ENCODE results near the gene DHRSX.
A peak's percentile ranks its signal among the peaks of the same experiment; 100 is the strongest.
"Not testable (repeated sequence)": the region's sequence is repeated elsewhere in the genome, so short reads cannot be mapped to it uniquely, and the experiment has no call there.

Gene DHRSX, protein sequence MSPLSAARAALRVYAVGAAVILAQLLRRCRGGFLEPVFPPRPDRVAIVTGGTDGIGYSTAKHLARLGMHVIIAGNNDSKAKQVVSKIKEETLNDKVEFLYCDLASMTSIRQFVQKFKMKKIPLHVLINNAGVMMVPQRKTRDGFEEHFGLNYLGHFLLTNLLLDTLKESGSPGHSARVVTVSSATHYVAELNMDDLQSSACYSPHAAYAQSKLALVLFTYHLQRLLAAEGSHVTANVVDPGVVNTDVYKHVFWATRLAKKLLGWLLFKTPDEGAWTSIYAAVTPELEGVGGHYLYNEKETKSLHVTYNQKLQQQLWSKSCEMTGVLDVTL

DNA sequence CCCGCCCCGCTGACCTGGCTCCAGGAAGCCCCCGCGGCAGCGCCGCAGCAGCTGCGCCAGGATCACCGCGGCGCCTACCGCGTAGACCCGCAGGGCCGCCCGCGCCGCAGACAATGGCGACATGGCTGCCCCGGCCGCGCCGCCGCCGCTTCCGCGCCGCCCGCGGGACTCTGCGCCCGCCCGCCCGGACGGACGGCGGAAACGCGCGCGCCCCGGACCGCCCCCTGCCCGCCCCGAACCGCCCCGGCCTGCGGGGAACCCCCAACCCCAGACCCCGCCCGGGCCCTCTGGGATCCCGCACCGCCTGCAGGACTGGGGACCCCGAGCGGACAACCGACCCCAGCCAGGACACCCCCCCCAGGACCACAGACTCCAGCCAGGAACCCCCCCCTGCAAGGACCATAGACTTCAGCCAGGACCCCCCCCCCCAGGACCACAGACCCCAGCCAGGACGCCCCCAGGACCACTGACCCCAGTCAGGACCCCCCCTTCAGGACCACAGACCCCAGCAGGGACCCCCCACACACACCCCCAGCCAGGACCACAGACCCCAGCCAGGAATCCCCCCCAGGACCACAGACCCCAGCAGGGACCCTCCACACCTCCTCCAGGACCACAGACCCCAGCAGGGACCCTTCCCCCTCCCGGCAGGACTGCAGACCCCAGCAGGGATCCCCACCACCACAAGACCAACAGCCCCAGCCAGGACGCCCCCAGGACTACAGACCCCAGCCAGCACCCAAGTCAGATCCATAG, at the start of gene DHRSX, which contains the start of gene ZBED1:
TSS of gene DHRSX (minus strand) at position 174 of the 756 bp plus-strand sequence. CDS start at position 123, 51 bp downstream.
TSS of gene ZBED1 (minus strand) at position 174 of the 756 bp plus-strand sequence. CDS start 10,257 bp downstream, outside the sequence.
- DNase-seq (ENCODE audit: low spot score) = peak; percentile 29
- FAIRE-seq = no peak

DNA sequence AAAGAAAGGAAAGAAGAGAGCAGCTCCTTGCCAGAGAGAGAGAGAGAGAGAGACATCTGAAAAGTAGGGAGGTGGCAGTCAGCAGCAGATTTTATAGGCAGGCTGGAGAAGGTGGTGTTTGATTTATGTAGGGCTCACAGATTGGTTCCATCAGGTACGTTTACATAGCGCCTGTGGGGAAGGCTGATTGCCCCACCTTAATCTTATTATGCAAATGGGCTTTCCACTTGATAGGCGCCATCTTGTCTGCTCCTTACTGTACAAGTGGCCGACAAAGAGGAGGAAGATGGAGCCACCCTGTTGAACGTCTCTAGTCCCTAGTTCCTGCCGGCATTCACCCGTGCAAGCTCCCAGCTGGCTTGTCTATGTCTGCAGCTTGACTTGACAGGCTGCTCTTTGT, 49.1 kb upstream of the DHRSX start:
- no peak for FAIRE-seq
- DNase-seq (ENCODE audit: low spot score) = no peak

DNA sequence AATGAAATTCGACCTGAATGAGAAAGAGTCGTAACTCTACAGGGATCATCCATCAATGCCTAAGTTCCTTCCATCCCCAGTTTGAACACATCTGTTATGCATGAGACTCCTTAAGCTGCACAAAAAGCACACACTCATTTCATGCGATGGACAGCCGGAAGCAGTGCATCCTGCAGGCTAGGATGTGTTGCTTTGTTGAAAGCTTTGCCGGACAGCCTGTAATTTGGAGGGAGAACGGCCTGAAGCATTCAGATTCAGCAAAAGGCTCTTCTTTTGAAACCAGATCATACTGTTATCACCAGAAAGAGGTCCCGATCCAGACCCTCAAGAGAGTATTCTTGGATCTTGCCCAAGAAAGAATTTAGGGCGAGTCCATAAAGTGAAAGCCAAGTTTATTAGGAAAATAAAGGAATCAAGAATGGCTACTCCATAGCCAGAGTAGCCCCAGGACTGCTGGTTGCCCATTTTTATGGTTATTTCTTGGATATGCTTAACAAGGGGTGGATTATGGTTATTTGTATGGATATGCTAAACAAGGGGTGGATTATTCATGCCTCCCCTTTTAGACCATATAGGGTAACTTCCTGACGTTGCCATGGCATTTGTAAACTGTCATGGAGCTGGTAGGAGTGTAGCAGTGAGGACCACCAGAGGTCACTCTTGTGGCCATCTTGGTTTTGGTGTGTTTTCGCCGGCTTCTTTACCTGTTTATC, 48.1 kb upstream of the DHRSX start:
- DNase-seq (ENCODE audit: low spot score) (no peak), FAIRE-seq (no peak)

DNA sequence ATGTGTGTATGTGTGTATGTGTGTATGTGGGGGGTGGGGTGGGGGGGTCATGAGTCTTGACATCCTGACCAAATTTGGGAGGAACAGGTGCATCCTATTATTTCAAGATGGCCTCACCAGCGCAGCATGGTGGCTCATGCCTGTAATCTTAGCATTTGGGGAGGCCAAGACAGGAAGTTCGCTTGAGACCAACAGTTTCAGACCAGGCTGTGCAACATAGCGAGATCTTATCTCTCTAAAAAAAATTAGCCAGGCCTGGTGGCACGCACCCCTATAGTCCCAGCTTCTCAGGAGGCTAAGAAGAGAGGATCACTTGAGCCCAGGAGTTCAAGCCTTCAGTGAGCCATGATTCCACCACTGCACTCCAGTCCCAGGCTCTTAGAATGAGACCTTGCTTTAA, 47.0 kb upstream of the DHRSX start:
- no peak for FAIRE-seq
- no peak for DNase-seq (ENCODE audit: low spot score)

DNA sequence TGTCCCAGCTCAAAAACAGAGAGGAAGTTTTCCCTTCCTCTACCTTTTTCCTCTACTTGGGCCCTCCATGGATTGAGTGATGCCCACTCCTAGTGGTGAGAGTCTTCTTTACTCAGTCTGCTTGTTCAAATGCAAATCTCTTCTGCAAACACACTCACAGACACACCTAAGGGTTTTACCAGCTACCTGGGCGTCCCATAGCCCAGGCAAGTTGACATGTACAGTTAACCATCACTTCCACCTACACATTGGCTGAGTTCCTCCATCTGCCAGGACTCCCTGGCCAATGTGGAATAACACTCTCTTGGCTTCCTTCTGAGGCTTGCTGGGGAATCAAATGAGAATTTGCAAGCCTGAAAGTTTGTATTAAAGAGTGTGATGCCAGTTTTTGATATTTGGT, 45.7 kb upstream of the DHRSX start:
- FAIRE-seq = no peak
- DNase-seq (ENCODE audit: low spot score) = no peak

DNA sequence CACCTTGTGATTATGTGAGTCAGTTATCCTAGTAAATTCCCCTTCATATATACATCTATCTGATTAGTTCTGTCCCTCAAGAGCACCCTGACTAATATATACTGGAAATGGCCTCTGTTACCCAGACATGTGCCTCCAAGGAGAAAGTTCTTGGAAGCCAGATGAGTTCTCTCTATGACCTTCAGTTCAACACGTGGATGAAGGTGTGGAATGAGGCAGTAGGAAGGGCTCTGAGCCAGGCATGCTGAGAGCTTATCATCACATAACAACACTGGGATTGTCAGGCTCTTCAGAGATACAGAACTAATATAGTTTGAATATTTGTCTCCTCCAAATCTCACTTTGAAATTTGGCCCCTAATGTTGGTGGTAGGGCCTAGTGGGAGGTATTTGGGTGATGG, 44.4 kb upstream of the DHRSX start:
- no peak for FAIRE-seq
- DNase-seq (ENCODE audit: low spot score) = no peak

DNA sequence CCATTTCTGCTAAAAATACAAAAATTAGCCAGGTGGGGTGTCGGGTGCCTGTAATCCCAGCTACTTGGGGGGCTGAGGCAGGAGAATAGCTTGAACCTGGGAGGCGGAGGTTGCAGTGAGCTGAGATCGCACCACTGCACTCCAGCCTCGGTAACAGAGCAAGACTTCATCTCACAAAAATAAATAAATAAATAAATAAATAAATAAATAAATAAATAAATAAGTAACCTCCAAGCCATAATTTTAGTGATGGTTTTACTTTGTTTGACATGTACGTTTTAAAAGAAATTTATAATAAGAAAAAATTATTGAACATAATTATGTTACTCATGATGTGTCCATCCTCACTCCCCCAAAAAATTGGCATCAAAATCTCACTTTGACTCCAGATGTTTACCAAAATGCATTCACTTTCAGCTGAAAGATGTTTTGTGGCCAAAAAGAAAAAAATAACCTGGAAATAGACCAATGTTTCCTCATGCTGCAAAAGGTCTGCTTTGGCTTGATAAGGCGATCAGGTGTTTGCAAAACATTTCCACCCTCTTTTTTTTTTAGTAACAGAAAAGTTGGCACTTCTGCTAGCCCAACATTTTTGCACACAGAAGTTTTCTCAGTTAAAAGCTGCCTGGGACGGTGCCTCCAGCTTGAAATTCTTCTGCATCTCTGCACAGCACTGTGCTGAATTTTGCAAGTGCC, 42.2 kb upstream of the DHRSX start:
- FAIRE-seq (no peak), DNase-seq (ENCODE audit: low spot score) (no peak)

DNA sequence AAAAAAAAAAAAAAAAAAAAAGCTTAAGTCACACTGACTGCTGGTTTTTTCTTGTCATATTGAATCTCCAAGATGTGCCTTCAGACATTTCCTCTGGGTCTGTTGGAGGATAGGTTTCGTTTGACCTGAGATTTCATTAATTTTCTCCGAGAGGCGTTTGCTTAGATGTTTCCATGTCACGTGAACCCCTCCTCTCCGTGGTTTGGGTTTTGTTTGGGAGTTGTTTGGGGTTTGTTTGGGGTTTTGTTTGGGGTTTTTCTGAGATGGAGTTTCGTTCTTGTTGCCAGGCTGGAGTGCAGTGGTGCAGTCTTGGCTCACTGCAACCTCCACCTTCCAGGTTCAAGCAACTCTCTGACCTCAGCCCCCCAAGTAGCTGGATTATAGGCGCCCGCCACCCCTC, 40.8 kb upstream of the DHRSX start:
- FAIRE-seq (no peak), DNase-seq (ENCODE audit: low spot score) (no peak)

DNA sequence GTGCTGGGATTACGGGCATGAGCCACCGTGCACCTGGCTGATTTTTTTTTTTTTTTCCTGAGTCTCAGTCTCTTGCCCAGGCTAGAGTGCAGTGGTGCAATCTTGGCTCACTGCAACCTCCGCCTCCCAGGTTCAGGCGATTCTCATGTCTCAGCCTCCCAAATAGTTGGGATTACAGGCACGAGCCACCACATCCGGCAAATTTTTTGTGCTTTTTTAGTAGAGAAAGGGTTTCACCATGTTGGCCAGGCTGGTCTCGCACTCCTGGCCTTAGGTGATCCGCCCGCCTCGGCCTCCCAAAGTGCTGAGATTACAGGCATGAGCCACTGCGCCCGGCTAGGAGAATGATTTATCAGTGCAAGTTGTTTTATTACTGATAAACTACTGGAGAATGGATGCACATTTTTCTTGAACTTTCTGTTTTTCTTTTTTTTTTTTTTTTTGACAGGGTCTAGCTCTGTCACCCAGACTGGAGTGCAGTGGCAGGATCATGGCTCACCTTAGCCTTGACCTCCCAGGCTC, 39.7 kb upstream of the DHRSX start:
- FAIRE-seq (no peak), DNase-seq (ENCODE audit: low spot score) (no peak)

DNA sequence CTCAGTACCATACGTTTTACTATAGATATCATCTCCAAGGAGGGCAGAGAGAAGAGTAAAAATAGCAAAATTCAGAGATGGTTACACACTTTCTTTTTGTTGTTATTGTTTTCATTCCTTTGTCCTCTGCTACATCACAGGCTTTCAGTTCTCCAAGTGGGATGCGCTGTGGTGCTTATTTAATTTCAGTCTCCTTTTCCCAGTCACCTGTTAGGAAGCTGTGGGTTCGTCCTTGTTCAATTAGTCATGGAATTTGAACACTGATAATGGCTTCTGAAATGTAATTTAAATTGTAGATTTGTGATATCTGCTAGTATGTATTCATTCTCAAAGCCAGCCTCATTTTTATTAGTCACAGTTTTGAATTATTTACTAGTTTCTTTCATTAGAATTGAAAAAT, 38.8 kb upstream of the DHRSX start:
- DNase-seq (ENCODE audit: low spot score) (no peak), FAIRE-seq (no peak)

DNA sequence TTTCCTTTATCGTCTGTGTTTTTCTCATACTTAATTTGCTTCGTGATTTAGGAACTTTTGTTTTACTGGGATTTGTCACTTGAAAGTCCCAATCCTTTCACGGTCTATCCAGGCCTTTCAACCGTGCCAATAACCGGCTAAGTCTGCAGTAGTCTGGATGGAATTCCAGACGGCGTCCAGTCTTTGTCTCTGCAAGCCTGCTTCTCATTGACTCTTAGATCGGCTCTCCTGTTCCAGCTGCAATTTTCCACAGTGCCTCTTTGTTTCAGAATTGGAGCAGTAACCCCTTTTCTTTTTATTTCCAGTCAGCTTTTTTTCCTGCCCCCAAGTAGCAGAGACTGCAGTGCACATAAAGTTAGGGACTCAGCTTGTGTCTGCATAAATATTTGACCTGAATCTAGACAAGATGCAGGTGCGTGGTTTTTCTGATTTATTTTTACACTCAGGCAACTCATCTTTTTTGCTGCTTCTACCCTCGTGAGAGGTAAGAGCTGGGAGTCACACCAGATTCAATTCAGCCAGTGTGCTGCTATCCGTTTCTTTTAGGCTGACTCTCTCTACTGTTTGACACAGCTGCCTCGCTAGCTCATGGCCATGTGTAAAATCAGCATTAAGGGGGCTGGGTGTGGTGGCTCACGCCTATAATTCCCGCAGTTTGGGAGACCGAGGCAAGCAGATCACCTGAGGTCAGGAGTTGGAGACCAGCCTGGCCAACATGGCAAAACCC, 37.4 kb upstream of the DHRSX start:
- DNase-seq (ENCODE audit: low spot score) = no peak
- FAIRE-seq = no peak

DNA sequence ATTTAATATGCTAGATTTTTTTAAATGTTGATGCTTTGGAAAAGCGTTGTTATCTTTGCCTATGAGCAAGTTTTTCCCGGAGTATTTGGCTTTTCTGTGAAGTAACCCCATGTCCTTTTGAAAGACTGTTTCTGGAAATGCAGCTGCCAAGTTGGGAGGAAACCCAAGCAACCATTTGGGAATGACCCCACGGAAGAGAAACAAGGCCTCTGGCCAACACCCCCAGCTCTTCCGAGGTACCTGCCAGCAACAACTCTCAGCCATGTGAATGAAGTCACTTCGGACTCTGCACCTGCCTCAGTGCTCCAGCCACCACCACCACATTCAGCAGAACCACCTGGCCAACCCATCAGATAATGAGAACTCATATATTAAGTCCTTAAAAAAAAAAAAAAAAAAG, 36.2 kb upstream of the DHRSX start:
- no peak for DNase-seq (ENCODE audit: low spot score)
- no peak for FAIRE-seq

DNA sequence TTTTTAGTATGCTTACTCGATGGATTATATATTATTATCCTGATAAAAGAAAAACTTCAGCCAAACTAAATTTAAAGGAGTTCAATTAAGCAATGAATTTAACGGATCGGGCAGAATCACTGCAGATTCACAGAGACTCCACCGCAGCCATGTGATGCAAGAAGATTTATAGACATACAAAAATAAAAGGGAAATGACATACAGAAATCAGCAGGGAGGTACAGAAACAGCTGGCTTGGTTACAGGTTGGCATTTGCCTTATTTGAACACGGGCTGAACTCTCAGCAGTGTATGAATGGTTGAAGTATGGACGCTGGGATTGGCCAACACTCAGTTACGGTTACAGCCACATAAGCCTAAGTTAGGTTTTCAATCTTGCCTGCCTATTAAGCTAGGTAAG, 35.4 kb upstream of the DHRSX start:
- DNase-seq (ENCODE audit: low spot score) (no peak), FAIRE-seq (no peak)

DNA sequence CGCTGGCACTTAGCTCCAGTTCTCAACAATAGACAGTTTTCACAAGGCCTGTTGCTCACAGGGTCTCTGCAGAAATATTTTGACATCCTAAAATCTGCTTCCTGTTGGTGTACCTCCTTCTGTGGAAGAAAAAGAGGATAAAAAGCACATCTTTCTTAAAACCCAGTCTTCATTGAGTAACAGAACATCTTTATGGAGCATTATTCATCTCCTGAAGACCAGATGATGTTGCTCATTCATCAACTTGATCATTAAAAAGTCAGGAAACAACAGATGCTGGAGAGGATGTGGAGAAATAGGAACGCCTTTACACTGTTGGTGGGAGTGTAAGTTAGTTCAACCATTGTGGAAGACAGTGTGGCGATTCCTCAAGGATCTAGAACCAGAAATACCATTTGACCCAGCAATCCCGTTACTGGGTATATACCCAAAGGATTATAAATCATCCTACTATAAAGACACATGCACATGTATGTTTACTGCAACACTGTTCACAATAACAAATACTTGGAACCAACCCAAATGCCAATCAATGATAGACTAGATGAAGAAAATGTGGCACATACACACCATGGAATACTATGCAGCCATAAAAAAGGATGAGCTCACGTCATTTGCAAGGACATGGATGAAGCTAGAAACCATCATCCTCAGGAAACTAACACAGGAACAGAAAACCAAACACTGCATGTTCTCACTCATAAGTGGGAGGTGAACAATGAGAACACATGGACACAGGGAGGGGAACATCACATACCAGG, 33.7 kb upstream of the DHRSX start:
- FAIRE-seq; DNase-seq (ENCODE audit: low spot score): not testable (repeated sequence)

DNA sequence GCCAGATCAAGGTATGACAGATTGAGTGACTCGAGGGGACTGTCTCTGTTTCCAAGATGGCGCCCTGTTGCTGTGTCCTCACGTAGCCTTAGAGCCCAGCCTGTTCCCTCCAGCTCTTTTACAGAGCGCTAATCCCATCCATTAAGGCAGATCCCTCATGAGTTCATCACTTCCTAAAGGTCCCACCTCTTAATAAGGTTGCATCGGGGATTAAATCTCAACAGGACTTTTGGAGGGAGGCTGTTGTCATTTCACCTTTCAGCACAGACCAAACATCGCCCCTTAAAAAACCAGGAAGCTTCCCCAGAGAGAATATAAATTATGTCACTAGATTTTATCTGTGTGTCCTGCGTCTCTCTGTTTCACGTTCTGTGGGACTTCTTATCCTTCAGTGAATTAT, 32.6 kb upstream of the DHRSX start:
- FAIRE-seq (no peak), DNase-seq (ENCODE audit: low spot score) (no peak)

DNA sequence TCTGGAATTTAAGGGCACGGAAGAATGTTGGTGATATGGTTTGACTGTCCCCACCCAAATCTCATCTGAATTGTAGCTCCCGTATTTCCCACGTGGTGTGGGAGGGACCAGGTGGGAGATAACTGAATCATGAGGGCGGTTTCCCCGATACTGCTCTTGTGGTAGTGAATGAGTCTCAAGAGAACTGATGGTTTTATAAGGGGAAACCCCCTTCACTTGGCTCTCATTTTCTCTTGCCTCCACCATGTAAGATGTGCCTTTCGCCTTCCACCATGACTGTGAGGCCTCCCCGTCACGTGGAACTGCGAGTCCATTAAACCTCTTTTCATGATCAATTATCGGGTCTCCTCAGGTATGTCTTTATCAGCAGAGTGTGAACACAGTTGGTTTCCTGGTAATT, 25.6 kb upstream of the DHRSX start:
- DNase-seq (ENCODE audit: low spot score) (no peak), FAIRE-seq (no peak)

DNA sequence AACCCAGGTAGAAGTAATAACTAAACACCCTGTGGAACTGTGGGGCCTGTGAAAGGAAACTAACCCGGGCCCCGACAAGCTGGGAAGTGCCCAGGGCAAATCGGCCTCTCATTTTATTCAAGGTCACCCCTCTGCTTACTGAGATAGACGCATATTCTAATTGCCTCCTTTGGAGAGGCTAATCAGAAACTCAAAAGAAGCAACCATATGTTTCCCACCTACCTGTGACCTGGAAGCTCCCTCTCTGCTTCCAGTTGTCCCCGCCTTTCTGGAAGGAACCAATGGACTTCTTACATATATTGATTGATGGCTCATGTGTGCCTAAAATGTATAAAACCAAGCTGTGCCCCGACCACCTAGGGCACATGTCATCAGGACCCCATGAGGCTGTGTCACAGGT, 23.1 kb upstream of the DHRSX start:
- no peak for FAIRE-seq

DNA sequence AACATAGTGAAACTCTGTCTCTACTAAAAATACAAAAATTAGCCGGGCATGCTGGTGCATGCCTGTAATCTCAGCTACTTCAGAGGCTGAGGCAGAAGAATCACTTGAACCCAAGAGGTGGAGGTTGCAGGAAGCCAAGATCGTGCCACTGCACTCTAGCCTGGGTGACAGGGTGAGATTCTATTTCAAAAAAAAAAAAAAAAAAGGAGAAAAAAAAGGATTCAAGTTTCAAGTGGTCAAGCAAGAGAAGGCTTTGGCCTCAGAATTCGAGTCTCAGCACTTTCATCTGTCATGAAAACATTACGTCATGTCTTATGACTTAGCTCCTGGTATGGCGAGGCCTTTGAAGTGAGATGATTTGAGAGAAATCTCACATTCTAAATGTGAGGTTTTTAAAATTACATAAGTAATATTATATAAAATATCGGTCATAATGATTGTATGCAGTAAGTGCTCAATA, 21.2 kb upstream of the DHRSX start:
- no peak for FAIRE-seq

More for the DNA sequence above, 23.1 kb upstream of the DHRSX start:
- DNase-seq (ENCODE audit: low spot score) = no peak

DNA sequence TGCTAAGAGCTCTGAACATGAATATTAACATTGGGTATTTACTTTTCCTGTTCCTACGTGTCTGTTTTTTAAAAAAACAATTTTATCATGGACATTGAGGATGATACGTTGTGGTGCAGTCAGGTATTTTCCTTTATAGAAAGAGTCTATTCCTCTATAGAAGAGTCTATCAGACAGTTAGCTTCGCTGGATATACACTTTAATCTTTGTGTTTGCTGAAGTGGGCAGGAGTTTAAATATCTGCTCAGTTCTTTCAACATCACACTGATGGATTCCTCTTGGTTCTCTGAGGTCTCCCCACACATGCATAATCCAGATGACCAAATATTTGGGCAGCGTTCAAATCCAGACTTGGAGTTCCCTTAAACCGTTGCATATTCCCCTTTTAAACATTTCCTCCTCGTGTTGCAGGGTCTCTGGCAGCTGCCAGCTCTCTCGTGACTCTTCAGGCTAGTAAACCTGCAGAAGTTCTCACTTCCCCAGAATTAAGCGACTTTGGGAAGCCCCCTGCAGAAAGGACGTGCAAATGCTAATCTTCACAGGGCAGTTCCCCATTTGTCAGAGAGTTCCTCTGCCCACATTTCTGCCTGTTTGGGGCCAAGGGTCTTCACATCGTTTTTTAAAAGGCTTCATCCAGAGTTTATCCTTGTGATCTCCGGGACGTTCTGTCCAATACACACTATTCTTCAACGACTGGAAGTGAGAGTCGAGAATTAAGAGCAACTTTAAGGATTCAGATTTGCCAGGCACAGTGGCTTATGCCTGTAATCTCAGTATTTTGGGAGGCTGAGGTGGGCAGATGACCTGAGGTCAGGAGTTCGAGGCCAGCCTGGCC, 20.5 kb upstream of the DHRSX start:
- FAIRE-seq (no peak), DNase-seq (ENCODE audit: low spot score) (no peak)

More for the DNA sequence above, 21.2 kb upstream of the DHRSX start:
- no peak for DNase-seq (ENCODE audit: low spot score)

All from urothelium cell line (cell line).